Endodermal cell (in vitro differentiated cells): ENCODE data around the gene ASAP2. TPM values are rescaled to one million over a fixed set of nuclear protein-coding genes. Genes with fewer than 3 reads are reported as not detected.

Experiments used
- DNase-seq: peaks from one replicate; pipeline ENCODE4 v3.0.0-alpha.2; 2017
- H3K27ac ChIP-seq: 2 replicates; pipeline ENCODE4 v1.5.1; 2013; ENCODE audit warnings: mild to moderate bottlenecking, low read depth, low read length, moderate library complexity
- H3K27me3 ChIP-seq: 2 replicates; pipeline ENCODE4 v1.6.1; 2013; ENCODE audit warnings: mild to moderate bottlenecking, low read length, moderate library complexity; ENCODE audit not compliant: insufficient read depth, control insufficient read depth, poor library complexity, severe bottlenecking
- H3K36me3 ChIP-seq: 2 replicates; pipeline ENCODE4 v1.7.0; 2013; ENCODE audit warnings: mild to moderate bottlenecking, low read length, moderate library complexity; ENCODE audit not compliant: control insufficient read depth, insufficient read depth
- H3K4me1 ChIP-seq: one replicate; pipeline ENCODE4 v1.7.0; 2013; ENCODE audit warnings: low read length; ENCODE audit not compliant: control insufficient read depth, insufficient read depth
- H3K4me3 ChIP-seq: 2 replicates; pipeline ENCODE4 v1.5.1; 2013; ENCODE audit warnings: mild to moderate bottlenecking, low read length, moderate library complexity
- H3K9ac ChIP-seq: 2 replicates; pipeline ENCODE4 v1.6.1; 2013; ENCODE audit warnings: mild to moderate bottlenecking, low read length, moderate library complexity; ENCODE audit not compliant: poor library complexity, severe bottlenecking; ENCODE audit errors: extremely low read depth
- H3K9me3 ChIP-seq: 2 replicates; pipeline ENCODE4 v1.6.1; 2013; ENCODE audit warnings: mild to moderate bottlenecking, low read length, moderate library complexity; ENCODE audit not compliant: control insufficient read depth
- H3K27ac Mint-ChIP-seq: 2 replicates; pipeline ENCODE4 v1.8.0; 2020; ENCODE audit warnings: mixed read lengths
- H3K27me3 Mint-ChIP-seq: 2 replicates; pipeline ENCODE4 v1.8.0; 2021; ENCODE audit warnings: mild to moderate bottlenecking, mixed read lengths; ENCODE audit not compliant: insufficient read depth
- H3K36me3 Mint-ChIP-seq: 2 replicates; pipeline ENCODE4 v1.8.0; 2020; ENCODE audit warnings: low read depth, mixed read lengths
- H3K4me1 Mint-ChIP-seq: 2 replicates; pipeline ENCODE4 v1.8.0; 2020; ENCODE audit warnings: mixed read lengths
- H3K4me3 Mint-ChIP-seq: 2 replicates; pipeline ENCODE4 v1.8.0; 2020; ENCODE audit warnings: mild to moderate bottlenecking, moderate library complexity, mixed read lengths
- H3K9me3 Mint-ChIP-seq: 2 replicates; pipeline ENCODE4 v1.8.0; 2020; ENCODE audit warnings: mild to moderate bottlenecking, mixed read lengths
- CTCF ChIP-seq: fragments of 200-600 bp; sonication (generic); conservative IDR thresholded peaks from 2 replicates; pipeline ENCODE4 v1.5.0; 2021; ENCODE audit warnings: antibody characterized with exemption, mild to moderate bottlenecking
- WGBS, 2 experiments: methylation state at CpG; one replicate each; pipeline versions ENCODE4 v1.1.5 to v1.1.7; 2013; ENCODE audit warnings: missing lambda C conversion rate in 2 of 2, mixed read lengths in 1 of 2; ENCODE audit not compliant: insufficient coverage in 1 of 2, insufficient read length in 1 of 2; 5-methylcytosine and 5-hydroxymethylcytosine counted together
- total RNA-seq, 2 donors: library from RNA; stranded (reverse); fragmentation: NEBNext Ultra II Directional in 1 of 2; extraction: Animal tissue kit (Norgen Biotek cat#: 25700) in 1 of 2; gene quantifications; 2 replicates in 1 of 2; 3 replicates in 1 of 2; pipeline ENCODE4 v1.2.1, GENCODE V29; 2021

Gene ASAP2
- total RNA-seq, 2 donors from 2014 or later, result 11.8 to 20.4 TPM

GRCh38 chr2:9374071-9374730, 167.6 kb downstream of the ASAP2 start:
- peak overlapping the region; percentile 18 for H3K27ac Mint-ChIP-seq
- DNase-seq, result no peak
- no peaks in the 10 kb centered on the region for H3K36me3 ChIP-seq
- H3K9me3 ChIP-seq, result no peaks in the 10 kb centered on the region
- no peak overlapping the region for H3K27ac ChIP-seq
- H3K27me3 ChIP-seq, result no peaks in the 10 kb centered on the region
- 94 to 98% methylated on average over 15 to 18 of the region's 18 CpGs for WGBS, 2 experiments
- peaks cover 6% of the 10 kb centered on the region for H3K36me3 Mint-ChIP-seq
- no peak overlapping the region for H3K4me3 ChIP-seq
- peaks cover 17% of the 10 kb centered on the region for H3K4me1 Mint-ChIP-seq
- H3K4me3 Mint-ChIP-seq, result no peak overlapping the region
- H3K9ac ChIP-seq, result no peak overlapping the region
- H3K4me1 ChIP-seq, result no peaks in the 10 kb centered on the region
- no peaks in the 10 kb centered on the region for H3K27me3 Mint-ChIP-seq
- TF ChIP-seq CTCF, result no peak
- H3K9me3 Mint-ChIP-seq, result no peaks in the 10 kb centered on the region

GRCh38 chr2:9375857-9376428, 169.3 kb downstream of the ASAP2 start:
- Mint-ChIP-seq H3K27ac (no peak overlapping the region), H3K4me1 (peaks cover 11% of the 10 kb centered on the region), H3K9me3 (no peaks in the 10 kb centered on the region), H3K4me3 (no peak overlapping the region), H3K27me3 (no peaks in the 10 kb centered on the region), H3K36me3 (peaks cover 8% of the 10 kb centered on the region)
- H3K9me3 ChIP-seq, result no peaks in the 10 kb centered on the region
- peaks cover 4% of the 10 kb centered on the region for H3K4me1 ChIP-seq
- no peak for DNase-seq
- peak; percentile 54 for TF ChIP-seq CTCF
- no peaks in the 10 kb centered on the region for H3K27me3 ChIP-seq
- 87 to 100% methylated on average over 1 to 4 of the region's 4 CpGs for WGBS, 2 experiments
- H3K27ac ChIP-seq, result no peak overlapping the region
- H3K36me3 ChIP-seq, result peaks cover 5% of the 10 kb centered on the region
- H3K9ac ChIP-seq, result no peak overlapping the region
- no peak overlapping the region for H3K4me3 ChIP-seq

GRCh38 chr2:9377461-9378097, 171.0 kb downstream of the ASAP2 start:
- no peaks in the 10 kb centered on the region for H3K9me3 Mint-ChIP-seq
- Histone ChIP-seq H3K27me3 (no peaks in the 10 kb centered on the region), H3K4me3 (no peak overlapping the region), H3K4me1 (peaks cover 4% of the 10 kb centered on the region), H3K9ac (no peak overlapping the region), H3K9me3 (no peaks in the 10 kb centered on the region), H3K36me3 (peaks cover 5% of the 10 kb centered on the region), H3K27ac (no peak overlapping the region)
- H3K36me3 Mint-ChIP-seq, result peaks cover 8% of the 10 kb centered on the region
- no peak overlapping the region for H3K4me3 Mint-ChIP-seq
- no peak for TF ChIP-seq CTCF
- DNase-seq, result no peak
- H3K4me1 Mint-ChIP-seq, result peaks cover 12% of the 10 kb centered on the region
- H3K27me3 Mint-ChIP-seq, result no peaks in the 10 kb centered on the region
- H3K27ac Mint-ChIP-seq, result peak overlapping the region; percentile 53
- WGBS, 2 experiments, result 89 to 94% methylated on average over 7 to 9 of the region's 9 CpGs
